CD4-positive, alpha-beta T cell treated with Interleukin-4 for 1 hour (primary cell): ENCODE measurements around the gene TAS2R5.
"Not testable (repeated sequence)": the region's sequence is repeated elsewhere in the genome, so short reads cannot be mapped to it uniquely, and the experiment has no call there.

Experiments used
- DNase-seq, 2 donors: peaks; one replicate each; pipeline ENCODE4 v3.0.0-alpha.2; 2020 to 2022

TAS2R5 gene, protein sequence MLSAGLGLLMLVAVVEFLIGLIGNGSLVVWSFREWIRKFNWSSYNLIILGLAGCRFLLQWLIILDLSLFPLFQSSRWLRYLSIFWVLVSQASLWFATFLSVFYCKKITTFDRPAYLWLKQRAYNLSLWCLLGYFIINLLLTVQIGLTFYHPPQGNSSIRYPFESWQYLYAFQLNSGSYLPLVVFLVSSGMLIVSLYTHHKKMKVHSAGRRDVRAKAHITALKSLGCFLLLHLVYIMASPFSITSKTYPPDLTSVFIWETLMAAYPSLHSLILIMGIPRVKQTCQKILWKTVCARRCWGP

DNA sequence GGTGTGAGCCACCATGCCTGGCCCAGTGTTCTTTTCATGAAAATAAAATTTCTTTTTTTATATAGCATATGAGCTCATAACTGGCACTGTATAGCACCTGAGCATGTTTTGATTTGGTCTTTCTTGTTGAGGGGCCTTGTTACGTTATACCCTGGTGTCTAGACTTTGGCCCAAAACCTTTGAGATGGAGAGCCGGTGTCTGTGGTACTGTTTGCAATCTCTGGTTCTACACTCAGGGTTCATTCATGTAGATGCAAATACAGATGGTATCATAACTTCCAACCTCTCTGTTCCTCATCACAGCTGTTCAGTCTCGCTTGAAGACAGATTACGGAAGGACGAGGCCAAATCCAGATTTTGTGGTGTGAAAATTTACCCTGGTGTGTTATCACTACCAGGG is at the start of gene TAS2R5:
TSS of gene TAS2R5 (plus strand) at position 301 of the 400 bp plus-strand sequence. CDS start 145 bp downstream, outside the sequence.
- DNase-seq = no peak

DNA sequence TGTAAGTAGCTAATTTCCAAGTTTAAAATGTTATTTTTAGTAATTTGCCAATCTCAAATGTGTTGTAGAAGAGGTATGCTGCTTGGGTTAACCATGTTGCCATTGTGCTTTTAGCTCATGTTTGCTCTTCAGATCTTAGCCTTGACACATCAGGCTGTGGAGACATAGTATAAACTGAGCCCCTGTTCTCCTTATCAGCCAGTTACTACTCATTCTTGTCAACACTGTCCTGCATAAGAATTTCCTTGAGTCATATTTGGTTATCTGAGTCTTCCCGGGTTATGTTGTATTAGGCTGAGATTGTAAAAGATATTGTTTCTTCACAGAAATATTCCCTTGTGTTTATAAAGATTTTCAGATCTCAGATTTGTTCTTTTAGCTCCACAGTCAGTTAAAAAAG is 47.8 kb upstream of the TAS2R5 start:
- no peak for DNase-seq

DNA sequence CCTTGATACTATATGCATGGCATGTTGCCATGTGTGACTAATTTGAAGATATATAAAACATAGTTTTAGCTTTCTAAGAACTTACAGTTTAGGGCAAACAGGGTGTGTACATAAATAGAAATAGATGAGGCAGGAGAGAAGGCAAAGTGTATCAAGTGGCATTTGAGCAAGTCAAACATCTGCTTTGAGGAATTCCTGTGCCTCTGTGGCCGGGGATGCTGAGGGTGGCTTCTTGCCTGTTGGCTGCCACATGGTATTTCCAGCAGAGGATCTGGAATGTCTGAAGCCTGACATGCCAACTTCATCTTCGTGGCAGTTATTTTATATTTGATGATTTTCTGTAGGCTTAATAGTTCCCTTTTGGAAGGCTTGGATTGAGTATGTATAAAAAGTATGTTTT is 45.9 kb upstream of the TAS2R5 start:
- no peak for DNase-seq

DNA sequence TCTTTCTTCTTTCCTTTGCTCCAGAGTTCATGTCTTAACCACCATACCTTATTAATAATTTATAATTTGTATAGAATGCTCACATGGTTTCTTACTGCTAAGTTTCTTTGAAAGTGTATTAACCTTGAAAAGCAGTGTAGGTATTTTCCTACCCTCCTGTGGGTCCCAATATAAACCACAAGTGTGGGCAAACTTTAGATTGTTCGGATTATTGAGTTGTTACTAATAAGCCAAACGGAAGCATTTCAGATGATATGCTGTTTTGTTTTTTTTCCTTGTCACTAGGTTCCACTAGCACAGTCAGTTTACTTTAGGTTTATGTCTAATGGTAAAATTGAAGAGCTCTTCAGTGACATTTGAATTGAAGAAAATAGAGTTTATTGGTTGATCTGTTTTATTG is 41.6 kb upstream of the TAS2R5 start:
- no peak for DNase-seq

DNA sequence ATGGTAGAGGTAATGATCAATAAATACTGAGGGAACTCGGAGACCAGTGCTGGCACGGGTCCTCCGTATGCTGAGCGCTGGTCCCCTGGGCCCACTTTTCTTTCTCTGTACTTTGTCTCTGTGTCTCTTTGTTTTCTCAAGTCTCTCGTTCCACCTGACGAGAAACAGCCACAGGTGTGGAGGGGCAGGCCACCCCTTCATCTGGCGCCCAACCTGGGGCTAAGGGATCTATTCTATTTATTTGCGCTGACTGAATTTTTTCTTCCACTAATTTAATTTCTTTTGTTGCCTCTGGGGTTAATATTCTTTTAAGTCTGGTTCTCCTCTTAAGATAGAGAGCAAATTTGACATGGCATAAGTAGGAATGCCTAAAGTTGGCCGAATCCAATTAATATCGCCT is 38.1 kb upstream of the TAS2R5 start:
- DNase-seq = not testable (repeated sequence)

DNA sequence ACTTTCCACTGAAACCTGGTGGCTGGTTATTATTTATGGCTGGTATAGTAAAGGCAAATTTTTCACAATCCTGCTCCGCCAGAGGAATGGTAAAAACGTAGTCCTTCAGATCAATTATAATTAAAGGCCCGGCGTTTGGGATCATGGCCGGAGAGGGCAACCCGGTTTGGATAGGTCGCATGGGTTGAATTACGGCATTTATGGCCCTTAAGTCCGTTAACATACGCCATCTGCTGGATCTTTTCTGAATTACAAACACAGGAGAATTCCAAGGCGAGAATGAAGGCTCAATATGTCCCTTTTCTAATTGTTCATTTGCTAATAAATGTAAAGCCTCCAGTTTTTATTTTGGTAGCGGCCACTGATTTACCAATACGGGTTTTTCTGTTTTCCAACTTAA is 37.4 kb upstream of the TAS2R5 start:
- no peak for DNase-seq

DNA sequence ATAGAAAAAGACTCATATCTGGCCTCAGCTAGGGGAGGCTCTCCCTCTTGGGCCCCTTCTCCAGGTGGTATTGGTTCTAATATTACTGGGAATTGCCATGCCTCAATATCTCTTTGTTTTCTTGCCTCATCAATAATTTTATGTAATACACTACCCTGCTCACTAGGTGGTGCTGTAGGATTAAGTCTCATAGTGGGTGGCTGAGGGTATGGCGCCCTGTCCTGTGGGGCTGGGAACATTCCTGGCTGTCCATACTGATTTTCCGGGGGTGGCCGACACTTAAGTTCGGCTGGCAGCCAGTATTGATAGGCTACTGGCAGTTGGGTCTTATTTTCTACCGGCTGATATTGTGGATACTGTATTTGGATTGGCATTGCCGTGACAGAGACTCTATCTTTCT is 35.1 kb upstream of the TAS2R5 start:
- DNase-seq = peak in 1 of 2 donors; percentile 19

DNA sequence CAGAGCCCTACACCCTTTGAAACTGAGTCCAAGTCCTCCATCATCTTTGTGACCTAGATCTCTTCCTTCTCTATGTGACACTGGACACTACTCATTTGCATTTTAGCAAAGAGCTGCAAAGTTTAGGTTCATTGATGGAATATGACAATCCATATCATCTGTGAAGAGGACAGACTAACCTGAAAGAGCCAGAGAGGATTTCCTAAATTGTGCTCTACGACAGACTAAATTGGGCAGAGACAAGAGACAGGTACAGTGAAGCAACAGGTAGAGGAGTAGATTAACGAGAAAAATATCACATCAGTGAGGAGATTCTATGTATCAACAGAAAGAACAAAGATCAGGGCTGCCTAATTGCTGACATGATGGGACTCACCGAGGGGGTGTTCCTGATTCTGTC is 26.2 kb upstream of the TAS2R5 start, which contains the start of gene TAS2R3:
TSS of gene TAS2R3 (plus strand) at position 301 of the 400 bp plus-strand sequence. CDS start at position 363, 62 bp downstream.
- DNase-seq = no peak

DNA sequence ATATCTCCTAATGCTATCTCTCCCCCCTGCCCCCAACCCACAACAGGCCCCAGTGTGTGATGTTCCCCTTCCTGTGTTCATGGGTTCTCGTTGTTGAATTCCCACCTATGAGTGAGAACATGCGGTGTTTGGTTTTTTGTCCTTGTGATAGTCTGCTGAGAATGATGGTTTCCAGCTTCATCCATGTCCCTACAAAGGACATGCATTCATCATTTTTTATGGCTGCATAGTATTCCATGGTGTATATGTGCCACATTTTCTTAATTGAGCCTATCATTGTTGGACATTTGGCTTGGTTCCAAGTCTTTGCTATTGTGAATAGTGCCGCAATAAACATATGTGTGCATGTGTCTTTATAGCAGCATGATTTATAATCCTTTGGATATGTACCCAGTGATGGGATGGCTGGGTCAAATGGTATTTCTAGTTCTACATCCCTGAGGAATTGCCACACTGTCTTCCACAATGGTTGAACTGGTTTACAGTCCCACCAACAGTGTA is 19.9 kb upstream of the TAS2R5 start:
- not testable (repeated sequence) for DNase-seq

DNA sequence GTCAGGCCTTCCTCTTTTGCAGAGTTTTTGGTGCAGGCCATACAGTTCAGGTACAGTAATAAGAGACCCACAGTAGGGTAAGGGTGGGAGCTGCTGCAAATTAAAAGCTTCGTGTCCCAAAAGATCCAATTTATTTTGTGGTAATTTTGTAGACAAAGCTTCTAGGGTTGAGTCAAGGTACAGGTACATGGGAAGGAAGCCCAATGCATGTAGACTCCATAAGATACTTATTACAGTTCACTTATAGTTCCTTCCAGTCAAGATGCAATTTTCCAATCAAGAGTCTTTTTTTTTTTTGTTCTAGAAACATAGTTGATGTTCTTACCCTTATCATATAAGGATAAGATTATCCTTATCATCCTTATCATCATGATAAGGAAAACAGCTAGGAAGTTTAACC is 13.6 kb upstream of the TAS2R5 start, which contains the start of gene TAS2R4:
TSS of gene TAS2R4 (plus strand) at position 301 of the 400 bp plus-strand sequence. CDS start 1,815 bp downstream, outside the sequence.
- no peak for DNase-seq

DNA sequence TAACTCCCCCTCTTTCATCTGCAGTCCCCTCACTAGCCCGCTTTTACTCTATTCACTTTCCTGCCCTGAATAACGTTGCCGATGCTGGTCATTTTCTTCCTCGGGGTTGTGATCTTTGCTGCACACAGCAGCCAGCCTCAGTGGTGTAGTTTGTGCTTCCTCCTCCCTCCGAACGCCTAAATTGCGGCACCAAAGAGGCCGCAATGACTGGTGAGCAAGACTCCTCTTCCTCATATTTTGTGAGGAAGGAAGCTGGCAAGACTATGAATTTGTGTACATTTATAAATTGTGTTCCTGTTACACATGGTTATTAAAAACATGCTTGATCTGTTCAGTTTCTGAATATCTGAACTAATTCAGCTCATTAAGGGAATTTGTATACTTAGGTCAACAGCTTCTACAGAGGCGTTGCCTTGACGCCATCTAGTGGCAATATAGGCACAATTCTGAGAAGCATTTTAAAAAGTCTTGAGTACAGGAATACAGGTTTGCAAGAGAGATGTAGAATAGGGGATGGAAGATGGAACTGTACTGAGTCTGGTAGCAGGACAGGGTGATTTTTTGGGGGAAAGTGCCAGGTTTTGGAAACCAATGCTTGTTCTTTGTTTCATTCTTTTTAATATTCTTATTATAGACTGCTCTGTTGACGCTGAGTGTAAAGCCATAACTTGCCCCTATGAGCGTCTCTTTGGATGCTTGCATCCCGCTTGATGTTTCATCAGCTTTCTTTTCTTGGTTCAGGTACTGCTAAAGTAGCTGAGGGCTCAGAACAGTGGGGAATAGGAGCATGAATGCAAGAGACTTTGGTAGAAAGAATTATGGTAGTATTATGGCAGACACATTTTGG is 4.1 kb upstream of the TAS2R5 start:
- peak; percentile 14 to 50 for DNase-seq

DNA sequence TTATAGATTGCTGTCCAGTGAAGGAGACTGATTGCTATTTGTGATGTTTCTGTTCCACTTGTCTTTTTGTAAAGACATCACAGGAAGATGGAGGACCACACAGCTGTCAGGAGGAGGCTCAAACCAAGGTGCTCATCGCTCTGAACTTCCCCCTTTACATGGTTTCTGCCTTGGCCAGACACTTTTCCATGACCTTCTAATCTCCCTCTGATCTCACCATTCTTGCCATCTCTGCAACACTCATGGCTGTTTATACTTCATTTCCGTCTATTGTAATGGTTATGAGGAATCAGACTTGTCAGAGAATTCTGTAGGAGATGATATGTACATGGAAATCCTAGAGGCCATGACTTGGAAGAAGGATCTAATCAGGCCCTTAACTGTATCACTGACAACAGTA is 1.7 kb upstream of the TAS2R5 start:
- DNase-seq = no peak

DNA sequence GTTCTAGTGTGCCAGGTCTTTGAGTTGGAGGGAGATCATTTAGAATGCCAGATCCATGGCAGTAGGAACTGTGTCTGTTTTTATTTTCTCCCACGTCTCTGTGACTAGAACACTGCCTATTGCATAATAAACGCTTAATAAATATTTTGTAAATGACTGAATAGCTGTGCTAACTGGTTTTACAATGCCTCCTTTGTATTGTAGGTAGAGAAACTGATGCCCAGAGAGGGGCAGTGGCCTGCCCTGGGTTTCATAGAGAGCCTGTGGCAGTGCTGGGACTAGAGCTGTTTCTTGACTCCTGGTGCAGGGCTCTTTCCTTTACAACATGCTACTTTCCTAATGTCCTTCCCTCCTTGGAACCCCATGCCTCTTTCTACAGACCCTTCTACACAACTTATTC is 2.5 kb downstream of the TAS2R5 start:
- DNase-seq = no peak

DNA sequence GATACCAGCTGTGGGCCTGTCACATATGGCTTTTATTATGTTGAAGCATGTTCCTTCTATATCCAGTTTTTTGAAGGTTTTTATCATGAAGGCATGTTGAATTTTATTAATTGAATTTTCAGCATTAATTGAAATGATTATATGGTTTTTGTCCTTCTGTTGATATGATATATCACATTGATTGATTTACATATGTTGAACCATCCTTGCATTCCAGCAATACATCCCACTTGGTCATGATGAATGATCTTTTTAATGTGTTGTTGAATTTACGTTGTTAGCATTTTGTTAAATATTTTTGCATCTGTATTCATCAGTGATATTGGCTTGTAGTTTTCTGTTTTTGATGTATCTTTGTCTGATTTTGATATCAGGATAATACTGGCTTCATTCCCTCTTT is 30.1 kb downstream of the TAS2R5 start:
- DNase-seq = no peak

DNA sequence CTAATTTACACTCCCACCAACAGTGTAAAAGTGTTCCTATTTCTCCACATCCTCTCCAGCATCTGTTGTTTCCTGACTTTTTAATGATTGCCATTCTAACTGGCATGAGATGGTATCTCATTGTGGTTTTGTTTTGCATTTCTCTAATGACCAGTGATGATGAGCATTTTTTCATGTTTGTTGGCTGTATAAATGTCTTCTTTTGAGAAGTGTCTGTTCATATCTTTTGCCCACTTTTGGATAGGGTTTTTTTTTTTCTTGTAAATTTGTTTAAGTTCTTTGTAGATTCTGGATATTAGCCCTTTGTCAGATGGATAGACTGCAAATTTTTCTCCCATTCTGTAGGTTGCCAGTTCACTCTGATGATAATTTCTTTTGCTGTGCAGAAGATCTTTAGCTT is 32.4 kb downstream of the TAS2R5 start:
- DNase-seq = not testable (repeated sequence)

DNA sequence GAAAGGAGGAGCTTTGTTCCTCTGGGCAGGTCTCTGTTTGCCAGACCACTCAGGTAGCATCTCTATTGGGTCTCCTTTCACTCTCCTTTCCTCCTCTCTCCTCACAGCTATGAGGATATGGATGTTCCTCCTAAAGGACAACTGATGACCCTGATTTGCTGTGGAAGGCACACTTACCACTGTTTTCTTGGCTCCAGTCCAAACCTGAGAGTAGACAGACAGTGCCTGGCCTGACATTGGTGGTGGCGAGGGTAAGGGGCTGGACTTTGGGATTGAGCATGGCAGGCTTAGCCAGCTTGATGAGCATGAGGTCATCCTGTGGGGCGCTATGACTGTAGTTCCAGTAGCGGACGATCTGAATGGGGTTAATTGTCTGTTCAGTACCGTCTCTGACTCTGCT is 47.7 kb downstream of the TAS2R5 start:
- no peak for DNase-seq

DNA sequence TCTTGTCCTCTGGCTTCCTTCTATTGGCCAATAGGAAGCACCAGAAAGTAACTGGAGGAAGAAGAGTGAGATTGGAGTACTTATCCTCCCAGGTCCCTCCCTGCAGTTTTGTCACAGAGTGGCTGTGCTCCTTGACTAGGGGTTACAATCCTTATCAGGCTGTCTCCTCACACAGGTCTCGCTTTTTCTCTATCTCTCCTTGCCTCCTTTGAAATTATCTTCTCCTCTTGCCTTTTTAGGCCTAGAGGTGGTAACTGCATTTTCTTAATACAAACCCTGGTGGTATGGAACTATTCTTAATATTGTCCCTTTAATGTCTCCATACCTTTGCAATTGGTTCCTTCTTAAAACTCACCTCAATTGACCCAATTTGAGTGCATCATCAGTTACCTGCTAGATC is 48.6 kb downstream of the TAS2R5 start:
- DNase-seq = no peak

DNA sequence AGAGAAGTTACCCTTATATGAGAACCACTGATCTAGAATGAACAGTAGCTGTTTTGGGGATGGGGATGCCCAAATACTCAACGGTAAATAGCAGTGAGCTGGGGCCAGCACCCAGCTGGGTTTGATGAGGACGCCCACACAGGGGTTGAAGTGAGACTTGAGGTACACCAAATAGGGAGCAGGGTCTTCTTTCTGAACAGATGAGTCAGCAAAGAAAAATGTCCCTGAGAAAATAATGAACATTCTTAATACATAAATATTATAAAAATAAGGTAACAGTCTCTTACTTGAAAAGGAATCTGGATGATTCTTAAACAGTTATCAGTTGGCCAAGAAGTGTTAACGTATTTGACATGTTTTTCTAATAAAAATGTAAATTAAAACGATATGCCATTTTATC is 49.2 kb downstream of the TAS2R5 start:
- no peak for DNase-seq

DNA sequence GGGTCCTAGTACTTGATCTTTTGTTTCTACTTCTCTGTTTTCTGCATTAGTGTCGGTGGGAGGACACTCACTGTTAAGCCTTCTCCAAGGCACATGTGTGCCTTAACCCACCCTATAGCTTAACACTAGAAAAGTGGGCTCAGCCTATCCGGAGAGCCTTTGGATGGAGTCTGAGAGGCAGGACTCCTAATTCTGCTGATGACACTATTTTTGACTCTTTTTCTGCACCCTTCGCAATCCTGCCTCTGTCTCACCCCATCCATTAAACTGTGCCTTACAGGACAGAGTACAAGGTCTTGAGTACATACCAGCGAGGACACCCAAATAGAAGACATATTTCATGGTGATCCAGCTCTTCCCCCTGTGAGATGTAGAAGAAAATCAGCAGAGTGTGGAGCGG is 50.7 kb downstream of the TAS2R5 start:
- no peak for DNase-seq
